KMS-11 (cell line): Measurements from ENCODE around the gene PEX6.

ENCODE experiments used
- H2AFZ ChIP-seq: fragments of 200-600 bp; sonication (generic); 2 replicates; pipeline ENCODE4 v1.6.1; 2016; ENCODE audit warnings: antibody characterized with exemption, mixed run types, low read depth
- H3K27ac ChIP-seq: fragments of 200-600 bp; sonication (generic); 2 replicates; pipeline ENCODE4 v1.6.1; 2016; ENCODE audit warnings: mild to moderate bottlenecking, mixed run types
- H3K27me3 ChIP-seq: fragments of 200-600 bp; sonication (generic); 2 replicates; pipeline ENCODE4 v1.6.1; 2017; ENCODE audit warnings: mild to moderate bottlenecking, low read depth, mixed run types, moderate library complexity; ENCODE audit not compliant: insufficient read depth
- H3K36me3 ChIP-seq: fragments of 200-600 bp; sonication (generic); 2 replicates; pipeline ENCODE4 v1.6.1; 2017; ENCODE audit warnings: mild to moderate bottlenecking, mixed run types; ENCODE audit not compliant: insufficient read depth
- H3K4me1 ChIP-seq: fragments of 200-600 bp; sonication (generic); 2 replicates; pipeline ENCODE4 v1.6.1; 2016; ENCODE audit warnings: mild to moderate bottlenecking, low read depth, mixed run types; ENCODE audit not compliant: poor library complexity, severe bottlenecking
- H3K4me2 ChIP-seq: fragments of 200-600 bp; sonication (generic); 2 replicates; pipeline ENCODE4 v1.7.0; 2016; ENCODE audit warnings: mild to moderate bottlenecking, mixed run types
- H3K4me3 ChIP-seq: fragments of 200-600 bp; sonication (generic); IDR thresholded peaks from 2 replicates; pipeline ENCODE4 v1.6.1; 2017; ENCODE audit warnings: low read depth, low read length, mixed read lengths; ENCODE audit not compliant: insufficient read depth
- H3K79me2 ChIP-seq: fragments of 200-600 bp; sonication (generic); 2 replicates; pipeline ENCODE4 v1.6.1; 2016; ENCODE audit warnings: low read depth, mixed run types; ENCODE audit not compliant: insufficient read depth
- H3K9ac ChIP-seq: fragments of 200-600 bp; sonication (generic); 2 replicates; pipeline ENCODE4 v1.6.1; 2016; ENCODE audit warnings: mild to moderate bottlenecking, mixed run types
- H4K20me1 ChIP-seq: fragments of 200-600 bp; sonication (generic); 2 replicates; pipeline ENCODE4 v1.6.1; 2016; ENCODE audit warnings: mild to moderate bottlenecking, mixed run types; ENCODE audit not compliant: insufficient read depth
- CTCF ChIP-seq: fragments of 200-600 bp; sonication (generic); conservative IDR thresholded peaks from 2 replicates; pipeline ENCODE4 v1.6.1; 2017; ENCODE audit warnings: low read depth, mild to moderate bottlenecking, antibody characterized with exemption, low read length, moderate library complexity, mixed read lengths

The PEX6 gene

GRCh38 chr6:42936398-42936797, 42.6 kb downstream of the PEX6 start:
- H3K27me3 ChIP-seq, result no peaks in the 10 kb centered on the region
- no peak overlapping the region for H2AFZ ChIP-seq
- no peak overlapping the region for H3K27ac ChIP-seq
- peaks cover 21% of the 10 kb centered on the region; the same call in 1 of the 2 replicates for H3K79me2 ChIP-seq
- H3K4me2 ChIP-seq, result no peak overlapping the region
- no peaks in the 10 kb centered on the region for H3K36me3 ChIP-seq
- no peak overlapping the region for H3K9ac ChIP-seq
- H3K4me3 ChIP-seq, result no peak overlapping the region
- TF ChIP-seq CTCF, result no peak
- no peaks in the 10 kb centered on the region for H4K20me1 ChIP-seq
- H3K4me1 ChIP-seq, result peaks cover 1% of the 10 kb centered on the region

- Histone ChIP-seq H3K27ac (no peak overlapping the region), H3K4me3 (no peak overlapping the region), H3K4me1 (peaks cover 11% of the 10 kb centered on the region), H3K36me3 (no peaks in the 10 kb centered on the region), H2AFZ (no peak overlapping the region), H3K79me2 (peaks cover 31% of the 10 kb centered on the region), H4K20me1 (no peaks in the 10 kb centered on the region), H3K27me3 (no peaks in the 10 kb centered on the region), H3K4me2 (no peak overlapping the region), H3K9ac (no peak overlapping the region)
- TF ChIP-seq CTCF, result no peak
Observed at GRCh38 chr6:42935322-42935721, 43.7 kb downstream of the PEX6 start.

- H3K79me2 ChIP-seq, result peaks cover 34% of the 10 kb centered on the region
Observed at GRCh38 chr6:42933205-42933604, 45.8 kb downstream of the PEX6 start.

GRCh38 chr6:42932412-42932811, 46.6 kb downstream of the PEX6 start:
- H3K4me3 ChIP-seq, result no peak overlapping the region

More at GRCh38 chr6:42933205-42933604, 45.8 kb downstream of the PEX6 start:
- Histone ChIP-seq H3K4me1 (peaks cover 15% of the 10 kb centered on the region), H3K27me3 (no peaks in the 10 kb centered on the region), H2AFZ (no peak overlapping the region), H3K9ac (no peak overlapping the region), H3K27ac (no peak overlapping the region), H3K4me2 (no peak overlapping the region), H4K20me1 (no peaks in the 10 kb centered on the region), H3K4me3 (no peak overlapping the region), H3K36me3 (no peaks in the 10 kb centered on the region)
- no peak for TF ChIP-seq CTCF

More at GRCh38 chr6:42932412-42932811, 46.6 kb downstream of the PEX6 start:
- H3K4me1 ChIP-seq, result peaks cover 18% of the 10 kb centered on the region
- H2AFZ ChIP-seq, result no peak overlapping the region
- H3K9ac ChIP-seq, result no peak overlapping the region
- no peaks in the 10 kb centered on the region for H3K36me3 ChIP-seq
- peaks cover 34% of the 10 kb centered on the region for H3K79me2 ChIP-seq
- no peak overlapping the region for H3K4me2 ChIP-seq
- no peaks in the 10 kb centered on the region for H4K20me1 ChIP-seq
- no peak overlapping the region for H3K27ac ChIP-seq
- no peaks in the 10 kb centered on the region for H3K27me3 ChIP-seq
- TF ChIP-seq CTCF, result no peak
